ENCODE data around the gene FPGS. TPM values are rescaled to one million over a fixed set of nuclear protein-coding genes. Genes with fewer than 3 reads are reported as not detected.

FPGS gene
- polyA plus RNA-seq, 1 donor, result 33.5 TPM

DNA sequence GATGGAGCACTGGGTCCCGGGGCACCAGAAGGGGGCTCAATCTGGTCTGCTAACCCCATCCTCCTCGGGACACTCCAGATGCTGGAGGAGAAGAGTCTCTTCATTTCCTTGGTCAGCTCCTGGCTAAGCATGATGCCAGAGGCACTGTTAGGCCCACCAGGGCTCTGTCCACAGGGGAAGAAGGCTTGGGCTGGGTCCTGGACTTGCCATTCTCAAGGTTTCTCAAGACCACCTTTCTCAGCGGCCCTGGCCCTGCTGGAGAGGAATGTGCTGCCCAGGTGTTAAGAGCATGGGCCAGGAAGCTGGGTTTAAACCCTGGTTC lies 32.1 kb upstream of the FPGS start:
- Histone ChIP-seq H3K36me3 (ENCODE audit: control insufficient read depth, insufficient read depth, low read length) (no peaks in the 10 kb centered on the region), H3K27ac (ENCODE audit: low read length) (no peak overlapping the region), H3K9me3 (ENCODE audit: control insufficient read depth, low read depth, low read length) (no peaks in the 10 kb centered on the region), H3K27me3 (ENCODE audit: control insufficient read depth, insufficient read depth, low read length) (peaks cover 20% of the 10 kb centered on the region), H3K4me3 (ENCODE audit: low read length) (peak overlapping the region; percentile 38), H3K4me1 (ENCODE audit: control insufficient read depth, insufficient read depth, low read length) (peaks cover 17% of the 10 kb centered on the region)
- no CpG with 5 or more reads among the region's 3 CpGs for WGBS (ENCODE audit: insufficient coverage, low lambda C conversion rate)
- no peak for DNase-seq

DNA sequence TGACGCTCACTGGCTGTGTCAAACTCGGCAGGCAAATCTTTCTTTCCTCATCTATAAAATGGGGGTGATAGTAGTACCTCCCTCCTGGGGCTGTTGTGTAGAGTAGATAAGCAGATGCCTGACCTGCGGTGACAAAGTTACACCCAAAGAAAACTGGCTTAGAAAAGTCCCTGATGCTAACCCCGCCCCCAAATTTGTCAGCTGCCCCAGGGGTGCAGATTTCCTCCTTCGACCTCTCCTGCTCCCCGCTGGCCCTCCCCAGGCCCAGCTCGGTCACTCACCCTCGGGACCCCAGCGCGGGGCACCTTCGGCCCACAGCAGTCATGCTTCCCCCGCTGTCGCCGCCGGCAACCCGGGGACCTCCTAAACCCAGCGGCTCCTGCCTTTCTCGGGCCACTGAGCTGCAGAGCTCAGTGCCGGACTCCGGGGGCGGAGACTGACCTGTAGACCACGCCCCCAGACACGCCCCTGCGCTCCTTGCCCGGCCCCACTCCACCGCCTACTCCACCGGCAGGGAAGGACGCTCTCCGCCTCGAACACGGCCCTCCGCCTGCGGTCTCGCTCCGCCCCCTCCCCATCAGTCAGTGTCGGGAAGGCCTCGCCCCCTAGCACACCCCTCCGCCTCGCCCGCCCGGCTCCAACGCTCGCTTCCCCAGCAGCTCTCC lies 31.6 kb upstream of the FPGS start:
- Histone ChIP-seq H3K4me1 (ENCODE audit: control insufficient read depth, insufficient read depth, low read length) (peaks cover 17% of the 10 kb centered on the region), H3K9me3 (ENCODE audit: control insufficient read depth, low read depth, low read length) (no peaks in the 10 kb centered on the region), H3K27ac (ENCODE audit: low read length) (no peak overlapping the region), H3K4me3 (ENCODE audit: low read length) (peak overlapping the region; percentile 38), H3K27me3 (ENCODE audit: control insufficient read depth, insufficient read depth, low read length) (peaks cover 20% of the 10 kb centered on the region), H3K36me3 (ENCODE audit: control insufficient read depth, insufficient read depth, low read length) (no peaks in the 10 kb centered on the region)
- DNase-seq, result peak; percentile 98 to 99
- WGBS (ENCODE audit: insufficient coverage, low lambda C conversion rate), result no CpG with 5 or more reads among the region's 43 CpGs

DNA sequence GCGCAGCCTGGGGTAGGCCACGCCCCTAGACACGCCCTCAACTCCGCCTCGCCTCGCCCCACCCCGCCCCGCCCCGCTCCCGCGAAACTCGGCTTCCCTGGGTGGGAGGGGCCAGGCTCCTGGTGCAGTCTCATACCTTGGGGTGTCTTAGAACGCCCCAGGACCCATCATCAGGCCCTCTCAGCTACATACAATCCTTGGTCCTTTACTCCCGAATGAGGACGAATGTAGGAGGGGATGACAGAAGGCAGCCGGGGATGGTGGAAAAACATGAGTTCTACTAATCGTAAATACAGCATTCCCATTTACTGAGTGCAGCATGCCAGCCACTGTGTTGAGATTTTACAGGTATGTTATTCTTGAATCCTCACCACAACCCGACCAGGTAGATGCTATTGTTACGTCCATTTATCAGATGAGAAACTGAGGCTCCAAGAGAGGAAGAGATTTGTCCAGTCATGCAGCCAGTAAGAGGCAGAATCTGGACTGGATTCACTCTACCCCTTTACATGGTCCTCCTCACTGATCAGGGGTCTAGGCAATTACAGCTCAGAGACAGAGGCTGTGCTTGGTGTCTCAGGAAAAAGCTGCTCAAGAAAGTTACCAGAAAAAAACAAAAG lies 31.0 kb upstream of the FPGS start:
- Histone ChIP-seq H3K27ac (ENCODE audit: low read length) (peak overlapping the region; percentile 27), H3K4me1 (ENCODE audit: control insufficient read depth, insufficient read depth, low read length) (peaks cover 17% of the 10 kb centered on the region), H3K4me3 (ENCODE audit: low read length) (peak overlapping the region; percentile 38), H3K27me3 (ENCODE audit: control insufficient read depth, insufficient read depth, low read length) (peaks cover 20% of the 10 kb centered on the region), H3K36me3 (ENCODE audit: control insufficient read depth, insufficient read depth, low read length) (no peaks in the 10 kb centered on the region), H3K9me3 (ENCODE audit: control insufficient read depth, low read depth, low read length) (no peaks in the 10 kb centered on the region)
- WGBS (ENCODE audit: insufficient coverage, low lambda C conversion rate), result no CpG with 5 or more reads among the region's 19 CpGs
- no peak for DNase-seq

DNA sequence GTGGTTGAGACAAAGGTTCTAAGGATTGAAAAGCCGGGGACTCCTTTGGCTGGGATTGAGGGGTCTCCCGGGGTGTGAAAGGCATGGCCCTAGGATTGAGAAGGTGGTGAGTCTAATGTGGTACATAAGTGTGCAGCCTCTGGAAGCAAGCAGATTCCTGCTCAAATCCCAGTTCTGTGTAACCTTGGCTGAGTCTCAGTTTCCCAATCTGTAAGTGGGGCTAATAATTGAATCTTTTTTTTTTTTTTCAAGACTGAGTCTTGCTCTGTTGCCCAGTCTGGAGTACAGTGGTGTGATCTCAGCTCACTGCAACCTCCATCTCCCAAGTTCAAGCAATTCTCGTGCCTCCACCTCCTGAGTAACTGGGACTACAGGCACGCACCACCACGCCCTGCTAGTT lies 30.1 kb upstream of the FPGS start:
- H3K4me1 ChIP-seq (ENCODE audit: control insufficient read depth, insufficient read depth, low read length), result peaks cover 12% of the 10 kb centered on the region
- H3K36me3 ChIP-seq (ENCODE audit: control insufficient read depth, insufficient read depth, low read length), result no peaks in the 10 kb centered on the region
- no peak overlapping the region for H3K4me3 ChIP-seq (ENCODE audit: low read length)
- no peak for DNase-seq
- no peaks in the 10 kb centered on the region for H3K9me3 ChIP-seq (ENCODE audit: control insufficient read depth, low read depth, low read length)
- H3K27ac ChIP-seq (ENCODE audit: low read length), result no peak overlapping the region
- no CpG with 5 or more reads among the region's 5 CpGs for WGBS (ENCODE audit: insufficient coverage, low lambda C conversion rate)
- peaks cover 20% of the 10 kb centered on the region for H3K27me3 ChIP-seq (ENCODE audit: control insufficient read depth, insufficient read depth, low read length)

DNA sequence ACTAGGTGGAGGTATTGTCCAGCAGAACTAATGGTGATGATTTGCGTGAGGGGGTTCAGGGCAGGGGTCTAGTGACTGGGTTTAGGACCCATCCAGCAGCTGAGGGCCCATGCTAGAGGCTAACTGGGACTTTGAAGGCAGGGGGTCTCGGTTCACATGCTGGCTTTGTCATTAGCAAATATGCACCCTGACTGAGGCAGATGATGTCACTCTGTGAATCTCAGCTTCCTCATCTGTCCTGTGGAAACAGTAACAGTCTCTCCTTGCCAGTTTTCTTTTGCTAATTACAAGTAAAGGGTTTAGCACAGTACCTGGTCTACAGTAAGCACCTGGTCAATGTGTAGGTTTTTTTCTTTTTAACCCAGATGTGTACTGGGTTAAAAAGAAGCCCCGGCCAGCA lies 29.4 kb upstream of the FPGS start:
- H3K4me1 ChIP-seq (ENCODE audit: control insufficient read depth, insufficient read depth, low read length), result peaks cover 8% of the 10 kb centered on the region
- no peak overlapping the region for H3K4me3 ChIP-seq (ENCODE audit: low read length)
- no peaks in the 10 kb centered on the region for H3K36me3 ChIP-seq (ENCODE audit: control insufficient read depth, insufficient read depth, low read length)
- H3K27ac ChIP-seq (ENCODE audit: low read length), result no peak overlapping the region
- no peaks in the 10 kb centered on the region for H3K9me3 ChIP-seq (ENCODE audit: control insufficient read depth, low read depth, low read length)
- WGBS (ENCODE audit: insufficient coverage, low lambda C conversion rate), result no CpG with 5 or more reads among the region's 3 CpGs
- H3K27me3 ChIP-seq (ENCODE audit: control insufficient read depth, insufficient read depth, low read length), result peaks cover 17% of the 10 kb centered on the region
- no peak for DNase-seq

DNA sequence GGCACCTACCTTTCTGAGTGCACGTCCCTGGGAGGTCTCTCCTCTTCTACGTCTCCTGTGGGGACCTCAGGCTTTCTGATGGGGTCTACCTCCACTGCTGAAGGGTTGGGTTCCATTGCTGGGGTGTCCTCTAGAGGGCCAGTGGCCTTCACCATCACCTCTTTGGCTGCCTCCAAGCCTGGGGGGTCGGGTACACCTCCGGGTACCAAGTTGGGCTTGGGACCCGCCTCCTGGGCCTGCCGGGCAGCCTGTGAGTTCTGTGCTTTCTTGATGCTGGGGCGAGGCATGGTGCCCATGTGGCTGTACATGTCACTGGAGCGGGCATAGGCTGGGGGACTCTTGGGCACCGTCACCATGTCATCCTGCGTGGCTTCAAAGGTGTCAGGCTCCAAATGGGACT lies 28.7 kb upstream of the FPGS start:
- no peak for DNase-seq
- Histone ChIP-seq H3K4me1 (ENCODE audit: control insufficient read depth, insufficient read depth, low read length) (peaks cover 8% of the 10 kb centered on the region), H3K27me3 (ENCODE audit: control insufficient read depth, insufficient read depth, low read length) (peaks cover 17% of the 10 kb centered on the region), H3K36me3 (ENCODE audit: control insufficient read depth, insufficient read depth, low read length) (no peaks in the 10 kb centered on the region), H3K27ac (ENCODE audit: low read length) (no peak overlapping the region), H3K4me3 (ENCODE audit: low read length) (no peak overlapping the region), H3K9me3 (ENCODE audit: control insufficient read depth, low read depth, low read length) (no peaks in the 10 kb centered on the region)
- WGBS (ENCODE audit: insufficient coverage, low lambda C conversion rate), result no CpG with 5 or more reads among the region's 10 CpGs

DNA sequence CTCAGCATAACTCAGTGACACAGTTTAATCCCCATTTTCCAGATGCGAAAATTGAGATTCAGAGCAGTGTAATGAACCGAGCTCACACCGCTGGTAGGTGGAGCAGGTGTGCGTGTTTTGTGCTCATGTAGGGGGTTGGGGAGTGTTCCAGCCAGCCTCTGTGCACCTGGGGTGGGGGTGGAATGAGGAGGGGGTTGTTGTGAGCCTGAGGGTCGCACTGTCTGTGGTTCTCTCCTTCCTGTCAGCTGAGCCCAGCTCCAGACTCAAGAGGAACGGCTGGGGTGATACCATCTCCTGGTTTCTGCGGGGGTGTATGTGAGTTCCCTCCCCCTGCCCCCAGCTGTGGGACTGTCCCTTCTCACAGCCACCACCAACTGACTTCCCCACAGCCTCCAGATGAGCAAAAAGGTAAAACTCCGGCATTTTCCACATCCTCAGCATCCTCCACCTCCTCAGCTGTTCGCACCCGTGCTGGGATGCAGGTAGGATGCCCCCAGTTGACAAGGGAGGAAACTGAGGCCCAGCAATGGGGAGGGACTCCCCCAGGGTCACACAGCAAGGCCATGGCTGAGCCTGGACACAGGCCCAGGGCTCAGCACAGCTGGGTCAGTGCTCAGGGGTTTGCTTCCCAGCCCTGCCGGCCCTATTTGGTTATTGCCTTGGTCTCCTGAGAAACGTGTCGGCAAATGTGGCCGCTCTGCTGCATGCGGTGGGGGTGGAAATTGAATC lies 26.3 kb upstream of the FPGS start:
- peaks cover 2% of the 10 kb centered on the region for H3K4me1 ChIP-seq (ENCODE audit: control insufficient read depth, insufficient read depth, low read length)
- DNase-seq, result no peak

DNA sequence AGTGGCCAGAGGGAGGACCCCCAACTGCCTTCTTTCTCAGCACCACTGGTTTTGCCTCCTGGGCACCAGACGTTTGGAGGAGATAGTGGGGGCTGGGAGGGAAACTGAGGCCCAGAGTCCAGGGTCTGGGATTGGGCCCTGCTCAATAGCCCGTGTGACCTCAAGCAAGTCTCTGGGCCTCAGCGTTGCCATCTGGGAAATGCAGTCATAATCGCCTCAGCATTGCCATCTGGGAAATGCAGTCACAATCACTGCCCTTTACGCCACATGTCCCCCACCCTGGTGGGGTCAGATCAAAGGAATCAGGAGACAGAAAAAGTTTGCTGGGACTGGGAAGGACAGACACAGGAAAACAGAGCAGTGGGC lies 25.8 kb upstream of the FPGS start:
- no peak overlapping the region for H3K27ac ChIP-seq (ENCODE audit: low read length)

More for the DNA sequence above, 26.3 kb upstream of the FPGS start:
- peaks cover 12% of the 10 kb centered on the region for H3K27me3 ChIP-seq (ENCODE audit: control insufficient read depth, insufficient read depth, low read length)
- H3K4me3 ChIP-seq (ENCODE audit: low read length), result no peak overlapping the region
- H3K36me3 ChIP-seq (ENCODE audit: control insufficient read depth, insufficient read depth, low read length), result no peaks in the 10 kb centered on the region
- WGBS (ENCODE audit: insufficient coverage, low lambda C conversion rate), result no CpG with 5 or more reads among the region's 15 CpGs
- H3K27ac ChIP-seq (ENCODE audit: low read length), result no peak overlapping the region
- H3K9me3 ChIP-seq (ENCODE audit: control insufficient read depth, low read depth, low read length), result no peaks in the 10 kb centered on the region

DNA sequence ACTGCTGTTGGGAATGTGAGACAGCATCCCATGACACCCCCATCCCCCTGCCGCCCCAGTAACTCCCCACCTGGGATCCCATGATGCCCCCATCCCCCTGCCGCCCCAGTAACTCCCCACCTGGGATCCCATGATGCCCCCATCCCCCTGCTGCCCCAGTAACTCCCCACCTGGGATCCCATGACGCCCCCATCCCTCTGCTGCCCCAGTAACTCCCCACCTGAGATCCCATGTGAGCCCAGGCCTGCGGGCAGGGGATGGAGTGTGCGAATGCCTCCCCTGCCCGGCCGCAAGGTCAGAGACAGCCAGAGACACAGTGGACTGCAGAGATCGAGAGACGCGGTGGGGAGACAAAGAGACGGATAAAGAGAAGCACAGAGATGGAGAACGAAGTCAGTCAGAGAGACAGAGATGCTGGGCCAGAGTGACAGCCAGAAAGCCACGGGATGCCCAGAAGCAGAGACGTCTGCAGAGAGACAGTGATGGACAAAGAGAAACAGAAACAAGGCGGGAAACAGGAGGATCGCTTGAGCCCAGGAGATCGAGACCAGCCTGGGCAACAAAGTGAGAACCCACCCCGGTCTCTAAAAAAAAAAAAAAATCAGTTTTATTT lies 25.2 kb upstream of the FPGS start:
- 97% methylated on average over 5 of the region's 18 CpGs for WGBS (ENCODE audit: insufficient coverage, low lambda C conversion rate)
- Histone ChIP-seq H3K27ac (ENCODE audit: low read length) (no peak overlapping the region), H3K4me1 (ENCODE audit: control insufficient read depth, insufficient read depth, low read length) (no peaks in the 10 kb centered on the region), H3K36me3 (ENCODE audit: control insufficient read depth, insufficient read depth, low read length) (no peaks in the 10 kb centered on the region), H3K9me3 (ENCODE audit: control insufficient read depth, low read depth, low read length) (no peaks in the 10 kb centered on the region), H3K27me3 (ENCODE audit: control insufficient read depth, insufficient read depth, low read length) (peaks cover 12% of the 10 kb centered on the region), H3K4me3 (ENCODE audit: low read length) (no peak overlapping the region)
- DNase-seq, result no peak

More for the DNA sequence above, 25.8 kb upstream of the FPGS start:
- Histone ChIP-seq H3K4me3 (ENCODE audit: low read length) (no peak overlapping the region), H3K4me1 (ENCODE audit: control insufficient read depth, insufficient read depth, low read length) (no peaks in the 10 kb centered on the region), H3K27me3 (ENCODE audit: control insufficient read depth, insufficient read depth, low read length) (peaks cover 12% of the 10 kb centered on the region), H3K9me3 (ENCODE audit: control insufficient read depth, low read depth, low read length) (no peaks in the 10 kb centered on the region), H3K36me3 (ENCODE audit: control insufficient read depth, insufficient read depth, low read length) (no peaks in the 10 kb centered on the region)
- WGBS (ENCODE audit: insufficient coverage, low lambda C conversion rate), result no CpG with 5 or more reads among the region's 5 CpGs
- DNase-seq, result no peak

DNA sequence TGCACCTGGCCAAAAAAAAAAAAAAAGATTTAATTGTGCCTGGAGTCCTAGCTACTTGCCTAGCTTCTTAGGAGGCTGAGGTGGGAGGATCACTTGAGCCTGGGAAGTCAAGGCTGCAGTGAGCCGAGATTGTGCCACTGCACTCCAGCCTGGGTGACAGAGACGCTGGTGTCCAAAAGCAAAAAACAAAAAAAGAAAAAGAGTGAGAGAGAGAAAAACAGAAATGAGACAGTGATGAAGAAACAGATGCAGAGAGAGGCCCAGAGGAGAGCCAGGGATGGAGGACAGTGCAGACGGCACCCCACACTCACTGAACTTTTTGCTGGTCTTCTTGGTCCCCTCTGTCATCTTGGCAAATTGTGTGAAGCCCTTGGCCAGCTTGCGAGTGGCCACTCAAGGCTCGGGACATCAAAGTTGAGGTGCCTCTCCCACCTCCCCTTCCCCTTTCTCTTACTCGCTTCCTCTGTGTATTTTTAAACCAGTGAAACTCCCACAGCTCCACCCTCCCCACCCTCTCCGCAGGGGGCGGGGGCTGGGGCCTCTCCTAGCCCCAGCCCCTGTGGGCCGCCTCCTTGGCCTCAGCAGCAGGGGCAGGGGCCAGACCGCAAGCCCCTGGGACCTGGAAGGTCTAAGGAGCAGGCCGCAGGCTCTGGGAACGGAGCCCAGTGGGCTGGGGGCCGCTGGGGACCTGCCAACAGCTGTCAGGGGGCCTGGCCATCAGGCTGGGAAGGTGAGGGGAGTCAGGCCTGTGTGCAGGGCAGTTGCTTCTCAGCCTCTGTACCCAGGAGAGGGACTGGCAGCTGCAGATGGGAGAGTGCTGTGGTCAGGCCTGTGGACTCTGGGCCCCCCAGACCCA lies 24.2 kb upstream of the FPGS start, which contains the start of gene SH2D3C:
TSS of gene SH2D3C (minus strand) at position 387 of the 856 bp plus-strand sequence. CDS start at position 348, 39 bp downstream.
- Histone ChIP-seq H3K4me3 (ENCODE audit: low read length) (peak within 1 kb of the TSS; percentile 16), H3K36me3 (ENCODE audit: control insufficient read depth, insufficient read depth, low read length) (no peaks in the 10 kb centered on the region), H3K27me3 (ENCODE audit: control insufficient read depth, insufficient read depth, low read length) (peaks cover 8% of the 10 kb centered on the region), H3K4me1 (ENCODE audit: control insufficient read depth, insufficient read depth, low read length) (peaks cover 3% of the 10 kb centered on the region), H3K27ac (ENCODE audit: low read length) (peak within 1 kb of the TSS; percentile 21), H3K9me3 (ENCODE audit: control insufficient read depth, low read depth, low read length) (no peaks in the 10 kb centered on the region)
- no peak for DNase-seq
- 56% methylated on average over 2 of the region's 13 CpGs for WGBS (ENCODE audit: insufficient coverage, low lambda C conversion rate)

Data from large intestine (tissue), 3 donors.